Measurements from ENCODE around the gene CHST4.

Gene CHST4

GRCh38 chr16:71570144-71570543, 43.9 kb downstream of the CHST4 start:
- Histone ChIP-seq H3K36me3 (ENCODE audit: control insufficient read depth, low read length) (no peaks in the 10 kb centered on the region), H3K9me2 (replicated peaks; ENCODE audit: control insufficient read depth, low read length) (no peaks in the 10 kb centered on the region), H3K79me2 (ENCODE audit: control insufficient read depth, low read length) (no peaks in the 10 kb centered on the region), H3K4me2 (ENCODE audit: low read length) (no peak overlapping the region), H3K27me3 (ENCODE audit: control insufficient read depth, low read length) (no peaks in the 10 kb centered on the region), H4K20me1 (ENCODE audit: control insufficient read depth, insufficient read depth, low read depth, low read length) (no peaks in the 10 kb centered on the region), H3F3A (ENCODE audit: control insufficient read depth, insufficient read depth) (no peaks in the 10 kb centered on the region), H3K9me3 (ENCODE audit: control insufficient read depth, insufficient read depth, low read length) (no peaks in the 10 kb centered on the region), H3K4me3 (ENCODE audit: low read length) (no peak overlapping the region), H3K4me1 (ENCODE audit: control insufficient read depth, low read length) (peaks cover 18% of the 10 kb centered on the region), H3K27ac (ENCODE audit: low read depth, low read length) (no peak overlapping the region)
- no peak for TF ChIP-seq CTCF (IDR thresholded peaks at IDR 0.05; ENCODE audit: low read depth, low read length, poor library complexity, severe bottlenecking)
- TF ChIP-seq EZH2phosphoT487 (IDR thresholded peaks at IDR 0.05; ENCODE audit: borderline replicate concordance, low read length) = no peak

GRCh38 chr16:71572497-71573116, 46.4 kb downstream of the CHST4 start:
- H4K20me1 ChIP-seq (ENCODE audit: control insufficient read depth, insufficient read depth, low read depth, low read length) = no peaks in the 10 kb centered on the region
- H3K4me2 ChIP-seq (ENCODE audit: low read length) = no peak overlapping the region
- H3K9me3 ChIP-seq (ENCODE audit: control insufficient read depth, insufficient read depth, low read length) = no peaks in the 10 kb centered on the region
- H3F3A ChIP-seq (ENCODE audit: control insufficient read depth, insufficient read depth) = no peaks in the 10 kb centered on the region
- H3K27ac ChIP-seq (ENCODE audit: low read depth, low read length) = no peak overlapping the region
- no peaks in the 10 kb centered on the region for H3K36me3 ChIP-seq (ENCODE audit: control insufficient read depth, low read length)
- 0 out of 2 replicates have a peak, but pooled peaks cover 3% of the 10 kb centered on the region for H3K27me3 ChIP-seq (ENCODE audit: control insufficient read depth, low read length)
- TF ChIP-seq CTCF (IDR thresholded peaks at IDR 0.05; ENCODE audit: low read depth, low read length, poor library complexity, severe bottlenecking) (no peak), EZH2phosphoT487 (IDR thresholded peaks at IDR 0.05; ENCODE audit: borderline replicate concordance, low read length) (no peak)
- no peak overlapping the region for H3K4me3 ChIP-seq (ENCODE audit: low read length)
- H3K4me1 ChIP-seq (ENCODE audit: control insufficient read depth, low read length) = peaks cover 9% of the 10 kb centered on the region
- no peaks in the 10 kb centered on the region for H3K79me2 ChIP-seq (ENCODE audit: control insufficient read depth, low read length)
- no peaks in the 10 kb centered on the region for H3K9me2 ChIP-seq (replicated peaks; ENCODE audit: control insufficient read depth, low read length)

- H3K27ac ChIP-seq (ENCODE audit: low read depth, low read length) = no peak overlapping the region
- no peaks in the 10 kb centered on the region for H3K9me3 ChIP-seq (ENCODE audit: control insufficient read depth, insufficient read depth, low read length)
- H3K4me1 ChIP-seq (ENCODE audit: control insufficient read depth, low read length) = peaks cover 9% of the 10 kb centered on the region
- no peaks in the 10 kb centered on the region for H3K79me2 ChIP-seq (ENCODE audit: control insufficient read depth, low read length)
- H3K27me3 ChIP-seq (ENCODE audit: control insufficient read depth, low read length) = 0 out of 2 replicates have a peak, but pooled peaks cover 3% of the 10 kb centered on the region
- H3F3A ChIP-seq (ENCODE audit: control insufficient read depth, insufficient read depth) = no peaks in the 10 kb centered on the region
- no peaks in the 10 kb centered on the region for H3K9me2 ChIP-seq (replicated peaks; ENCODE audit: control insufficient read depth, low read length)
- H4K20me1 ChIP-seq (ENCODE audit: control insufficient read depth, insufficient read depth, low read depth, low read length) = no peaks in the 10 kb centered on the region
- TF ChIP-seq CTCF (IDR thresholded peaks at IDR 0.05; ENCODE audit: low read depth, low read length, poor library complexity, severe bottlenecking) = no peak
- TF ChIP-seq EZH2phosphoT487 (IDR thresholded peaks at IDR 0.05; ENCODE audit: borderline replicate concordance, low read length) = no peak
- H3K36me3 ChIP-seq (ENCODE audit: control insufficient read depth, low read length) = no peaks in the 10 kb centered on the region
- no peak overlapping the region for H3K4me3 ChIP-seq (ENCODE audit: low read length)
- H3K4me2 ChIP-seq (ENCODE audit: low read length) = no peak overlapping the region
These were observed 47.3 kb downstream of the CHST4 start for GRCh38 chr16:71573387-71574094.
